Activated CD4-positive, alpha-beta T cell treated with anti-CD3 and anti-CD28 coated beads, Interleukin-2, amount 50 U/mL, for 24 hours (primary cell): ENCODE measurements around the gene G6PC3.

Experiments
- DNase-seq, 2 donors: peaks; one replicate each; pipeline ENCODE4 v3.0.0-alpha.2; 2020; ENCODE audit warnings: low read depth in 1 of 2, low spot score in 1 of 2

The G6PC3 gene

GRCh38 chr17:44121997-44122815, 51.7 kb downstream of the G6PC3 start:
- DNase-seq: no peak

- DNase-seq: no peak
Measured at GRCh38 chr17:44122816-44123355, 52.4 kb downstream of the G6PC3 start.

- peak; percentile 91 to 93 for DNase-seq
Measured at GRCh38 chr17:44123356-44124117, 53.0 kb downstream of the G6PC3 start, which contains the start of gene HDAC5. Gene HDAC5, minus strand, starts transcription at chr17:44123641. Its CDS starts 6,126 bp downstream, at chr17:44117515.

- no peak for DNase-seq
Measured at GRCh38 chr17:44124118-44124438, 53.5 kb downstream of the G6PC3 start.
